Esophagus squamous epithelium (tissue), 4 donors: ENCODE results near the gene SYTL1.

Experiments used
- CTCF ChIP-seq, 6 experiments: fragments of 450-650 bp in 4 of 6; fragments of 200-600 bp in 2 of 6; sonication (generic) in 2 of 6; IDR thresholded peaks; one replicate each; pipeline ENCODE4 v1.5.1; 2016 to 2019; ENCODE audit warnings: antibody characterized with exemption in 6 of 6, mild to moderate bottlenecking in 4 of 6, moderate library complexity in 4 of 6
- POLR2A ChIP-seq, 4 donors: fragments of 450-650 bp; IDR thresholded peaks; one replicate each; pipeline ENCODE4 v1.6.1; 2017; ENCODE audit warnings: antibody characterized with exemption in 4 of 4, mild to moderate bottlenecking in 4 of 4, moderate library complexity in 3 of 4

- TF ChIP-seq CTCF (IDR thresholded peaks at IDR 0.05) = no peak
- TF ChIP-seq POLR2A (IDR thresholded peaks at IDR 0.05) = no peak
Observed at GRCh38 chr1:27350663-27351540, 9.1 kb downstream of the SYTL1 start.
